GM19099 (cell line): ENCODE results near the gene GALNT11.

Experiments used
- POLR2A ChIP-seq: IDR thresholded peaks from 3 replicates; pipeline ENCODE4 v1.6.1; 2011; ENCODE audit warnings: low read depth; ENCODE audit not compliant: insufficient read length; ENCODE audit errors: extremely low read depth

Gene GALNT11

DNA sequence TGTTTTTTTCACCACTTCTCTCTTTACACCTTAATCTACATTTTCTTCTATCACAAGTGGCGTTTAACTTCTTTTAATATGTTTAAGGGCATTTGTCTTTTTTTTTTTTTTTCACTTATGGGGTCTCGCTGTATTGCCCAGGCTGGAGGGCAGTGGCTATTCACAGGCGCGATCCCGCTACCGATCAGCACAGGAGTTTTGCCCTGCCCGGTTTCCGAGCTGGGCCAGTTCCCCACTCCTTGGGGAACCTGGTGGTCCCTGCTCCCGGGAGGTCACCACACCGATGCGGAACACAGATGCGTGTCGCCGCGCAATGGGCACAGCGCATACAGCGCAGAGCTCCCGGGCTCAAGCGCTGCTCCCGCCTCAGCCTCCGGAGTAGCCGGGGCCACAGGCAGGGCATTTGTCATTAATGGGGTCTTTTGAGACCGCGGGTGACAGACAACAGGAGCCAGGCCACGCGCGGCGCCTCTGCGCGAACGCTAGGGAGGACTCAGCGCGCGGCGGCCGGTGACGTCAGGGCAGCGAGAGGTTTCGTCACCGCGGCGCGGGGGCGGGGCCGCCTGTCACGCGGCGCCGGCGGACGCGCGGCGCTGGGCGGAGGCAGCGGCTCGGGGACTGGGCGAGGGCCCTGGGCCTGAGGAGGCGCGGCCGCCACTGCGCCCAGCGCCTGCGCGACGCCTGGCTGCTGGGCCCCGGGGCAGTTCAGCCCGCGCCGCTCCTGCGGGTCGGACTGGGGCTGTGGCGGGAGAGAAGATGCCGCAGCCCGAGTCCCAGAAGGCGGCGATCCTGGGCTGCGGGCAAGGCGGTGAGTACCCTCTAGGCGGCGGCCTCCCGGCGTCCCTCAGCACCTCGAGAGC, at the start of gene GALNT11:
Gene GALNT11, plus strand, starts transcription at position 598 of the 860 bp plus-strand sequence. CDS start 68,554 bp downstream, outside the sequence.
- TF ChIP-seq POLR2A: peak; percentile 40

DNA sequence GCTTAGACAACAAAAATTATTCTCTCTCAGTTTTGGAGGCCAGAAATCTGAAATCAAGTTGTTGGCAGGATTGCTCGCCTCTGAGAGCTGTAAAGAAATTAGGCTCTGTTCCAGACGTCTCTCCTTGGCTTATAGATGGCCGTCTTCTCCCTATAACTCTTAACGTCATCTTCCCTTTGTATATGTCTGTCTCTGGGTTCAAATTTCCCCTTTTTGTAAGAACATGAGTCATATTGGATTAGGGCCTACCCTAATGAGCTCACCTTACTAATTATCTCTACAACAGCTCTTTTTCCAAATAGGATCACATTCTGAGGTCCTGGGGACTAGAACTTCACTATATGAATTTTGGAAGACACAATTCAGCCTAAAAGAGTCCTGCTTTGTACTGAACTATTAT, 46.9 kb upstream of the GALNT11 start:
- TF ChIP-seq POLR2A: no peak

DNA sequence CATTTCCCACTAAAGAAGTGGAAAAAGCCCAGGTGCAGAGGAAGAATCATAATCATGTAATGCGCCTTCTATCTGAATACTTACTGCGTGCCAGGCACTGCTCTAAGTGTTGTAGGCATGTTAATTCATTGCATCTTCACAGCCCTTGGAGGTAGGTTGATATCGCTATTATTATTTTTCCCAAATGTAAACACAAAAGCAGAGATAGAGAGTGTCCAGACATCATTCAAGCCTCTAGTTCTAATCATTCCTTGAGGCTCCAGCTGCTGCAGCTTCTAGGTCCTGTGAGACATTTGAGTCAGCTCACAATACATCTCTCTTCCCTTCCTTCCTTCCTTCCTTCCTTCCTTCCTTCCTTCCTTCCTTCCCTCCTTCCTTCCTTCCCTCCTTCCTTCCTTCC, 44.3 kb upstream of the GALNT11 start:
- no peak for TF ChIP-seq POLR2A

- TF ChIP-seq POLR2A: no peak
Observed at GRCh38 chr7:151982806-151983205, 42.7 kb upstream of the GALNT11 start.

- no peak for TF ChIP-seq POLR2A
Observed at GRCh38 chr7:151984612-151985011, 40.9 kb upstream of the GALNT11 start.

DNA sequence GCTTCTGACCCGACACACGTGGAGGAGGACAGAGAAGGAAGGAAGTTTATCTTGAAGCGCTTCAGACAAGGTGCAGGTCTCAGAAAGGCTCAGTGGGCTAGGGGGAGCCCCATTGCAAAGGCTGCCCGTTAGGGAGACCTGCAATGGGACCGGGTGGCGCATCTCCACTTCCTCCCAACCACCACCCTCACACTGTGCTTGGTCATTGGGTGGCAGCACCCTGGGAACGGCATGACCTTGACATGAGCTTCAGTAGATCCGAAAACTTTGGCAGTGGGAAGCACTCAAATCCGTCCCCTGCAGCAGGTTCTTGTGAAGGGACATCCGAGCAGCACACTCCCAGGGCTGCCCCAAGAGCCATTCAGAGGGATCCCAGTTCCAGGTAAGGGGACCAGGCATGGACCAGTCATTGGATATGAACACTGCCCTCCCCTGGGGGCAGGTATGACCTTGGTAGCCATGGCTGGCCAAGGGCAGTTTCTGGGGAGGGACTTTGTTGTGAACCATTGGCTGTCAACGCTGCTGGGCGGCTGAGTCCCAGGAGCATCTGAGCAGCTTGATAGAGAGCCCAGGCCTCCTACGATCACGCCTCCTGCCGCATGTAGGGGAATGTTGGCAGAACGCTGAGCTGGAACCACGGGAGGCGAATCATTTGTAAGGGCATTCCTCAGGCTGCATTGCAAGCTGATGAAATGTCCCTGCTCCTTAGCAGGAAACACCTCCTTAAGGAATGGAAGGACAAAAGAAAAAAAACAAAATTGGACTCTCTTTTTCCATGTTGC, 37.5 kb upstream of the GALNT11 start:
- no peak for TF ChIP-seq POLR2A

GRCh38 chr7:151992375-151992774, 33.1 kb upstream of the GALNT11 start:
- no peak for TF ChIP-seq POLR2A

DNA sequence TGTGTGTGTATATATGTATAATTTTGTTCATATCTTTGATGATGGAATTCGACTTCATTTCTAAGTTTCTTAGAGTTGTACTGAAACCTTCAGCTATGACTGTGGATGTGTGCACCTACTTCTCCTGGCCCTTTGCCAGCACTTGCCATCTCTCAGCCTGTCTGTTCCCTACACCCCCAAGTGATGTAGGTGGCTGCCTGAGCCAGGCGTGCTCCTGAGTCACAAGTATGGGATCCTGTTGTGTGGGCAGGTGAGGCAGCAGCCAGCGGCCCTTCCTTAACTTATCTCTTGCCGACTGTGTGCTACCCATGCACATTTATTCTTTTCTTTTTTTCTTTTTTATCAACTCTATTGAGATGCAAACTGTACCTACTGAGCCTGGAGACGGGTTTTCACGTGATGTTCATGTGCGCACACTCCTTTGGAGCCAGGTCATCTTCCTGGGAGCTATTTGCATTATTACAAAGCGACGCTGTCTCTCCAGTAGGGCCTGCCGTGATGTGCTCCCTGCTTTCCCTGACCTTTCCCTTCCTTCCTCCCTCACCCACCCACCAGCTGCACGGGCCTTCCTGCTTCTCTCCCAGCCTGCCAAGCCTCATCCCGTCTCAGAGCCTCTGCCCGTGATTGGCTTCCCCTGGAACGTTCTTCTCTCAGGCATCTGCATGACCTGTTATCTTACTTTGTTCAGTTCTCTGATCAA, 31.3 kb upstream of the GALNT11 start:
- no peak for TF ChIP-seq POLR2A

GRCh38 chr7:151999424-152000090, 25.9 kb upstream of the GALNT11 start:
- no peak for TF ChIP-seq POLR2A

DNA sequence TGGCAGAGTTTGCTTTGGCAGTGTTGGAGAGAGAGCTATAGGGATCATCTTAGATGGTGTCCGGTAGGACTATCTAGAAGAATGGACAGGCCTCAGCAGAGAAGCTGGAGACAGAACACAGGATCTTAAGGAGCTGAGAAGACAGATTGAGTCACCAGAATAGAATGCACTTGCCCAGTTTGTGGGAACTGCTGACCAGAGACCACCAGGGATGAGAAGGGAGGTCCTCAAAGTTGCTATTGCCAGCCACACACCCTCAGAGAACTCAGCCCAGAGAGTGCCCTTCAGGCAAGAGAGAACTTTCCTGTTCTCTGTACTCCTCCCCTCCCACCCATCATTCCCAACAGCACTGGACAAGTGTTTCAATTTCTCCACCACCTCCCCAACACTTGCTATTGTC, 25.3 kb upstream of the GALNT11 start:
- TF ChIP-seq POLR2A: no peak

DNA sequence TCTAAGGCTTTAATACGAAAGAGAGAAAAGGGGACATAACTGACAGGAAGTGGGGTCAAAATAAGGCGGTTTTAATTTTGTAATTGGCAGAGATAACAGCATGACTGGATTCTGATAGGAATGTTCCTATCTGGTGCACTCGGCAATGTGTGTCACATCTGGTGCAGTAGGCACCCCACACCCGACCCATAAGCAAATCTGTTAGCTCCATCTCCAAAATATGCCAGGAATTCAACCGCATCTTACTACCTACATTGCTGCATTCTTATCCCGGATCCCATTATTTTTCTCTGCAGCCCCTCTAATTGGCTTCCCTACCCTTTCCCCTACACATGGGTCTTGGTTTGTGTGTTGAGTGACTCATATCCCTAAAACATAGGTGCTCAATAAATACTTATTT, 19.1 kb upstream of the GALNT11 start:
- no peak for TF ChIP-seq POLR2A

- TF ChIP-seq POLR2A: no peak
Observed at GRCh38 chr7:152011860-152012259, 13.6 kb upstream of the GALNT11 start.

DNA sequence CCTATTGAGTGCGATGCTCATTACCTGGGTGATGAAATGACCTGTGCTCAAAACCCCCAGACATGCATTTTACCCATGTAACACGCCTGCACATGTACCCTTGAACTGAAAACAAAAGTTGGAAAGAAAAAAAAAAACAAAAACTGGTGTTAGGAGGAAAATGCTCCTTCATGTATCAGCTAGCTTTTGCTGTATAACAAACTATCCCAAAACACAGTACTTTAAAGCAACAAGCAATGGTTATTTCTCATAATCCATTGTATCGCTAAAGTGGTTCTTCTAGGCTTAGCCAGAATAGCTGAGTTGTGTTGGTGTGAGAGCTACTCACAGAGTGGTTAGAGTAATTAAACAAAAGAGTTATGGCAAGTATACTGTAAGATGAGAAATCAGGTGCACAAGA, 12.2 kb upstream of the GALNT11 start:
- no peak for TF ChIP-seq POLR2A

- no peak for TF ChIP-seq POLR2A
Observed at GRCh38 chr7:152013974-152014373, 11.5 kb upstream of the GALNT11 start.

DNA sequence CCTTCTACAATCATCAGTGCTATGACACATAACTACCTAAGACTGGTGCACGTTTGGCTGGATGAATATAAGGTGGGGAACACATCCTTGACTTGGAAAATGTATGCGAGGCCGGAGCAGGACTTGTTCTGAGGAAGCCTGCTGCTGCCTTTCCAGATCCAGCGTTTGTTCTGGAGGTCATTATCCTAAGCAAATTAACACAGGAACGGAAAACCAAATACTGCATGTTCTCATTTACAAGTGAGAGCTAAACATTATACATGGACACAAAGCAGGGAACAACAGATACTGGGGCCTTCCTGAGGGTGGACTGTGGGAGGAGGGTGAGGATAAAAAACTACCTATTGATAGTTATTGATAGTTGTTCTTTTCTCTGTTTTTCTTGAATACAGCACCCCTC, 10.8 kb upstream of the GALNT11 start:
- TF ChIP-seq POLR2A: no peak
